Progenitor cell of endocrine pancreas (in vitro differentiated cells): ENCODE data around the gene XYLB. TPM values are rescaled to one million over a fixed set of nuclear protein-coding genes. Genes with fewer than 3 reads are reported as not detected.

ENCODE experiments used
- DNase-seq: peaks from one replicate; pipeline ENCODE4 v3.0.0; 2021; ENCODE audit warnings: low spot score; ENCODE audit not compliant: unreplicated experiment
- H3K27ac Mint-ChIP-seq: 2 replicates; pipeline ENCODE4 v1.8.0; 2021; ENCODE audit warnings: mild to moderate bottlenecking, moderate library complexity, mixed read lengths
- H3K27me3 Mint-ChIP-seq: 2 replicates; pipeline ENCODE4 v1.8.0; 2021; ENCODE audit warnings: mixed read lengths
- H3K36me3 Mint-ChIP-seq: 2 replicates; pipeline ENCODE4 v1.8.0; 2022; ENCODE audit warnings: mixed read lengths; ENCODE audit not compliant: insufficient read depth
- H3K4me1 Mint-ChIP-seq: 2 replicates; pipeline ENCODE4 v1.8.0; 2021; ENCODE audit warnings: low read depth, mixed read lengths
- H3K4me3 Mint-ChIP-seq: 2 replicates; pipeline ENCODE4 v1.8.0; 2021; ENCODE audit warnings: low read depth, mild to moderate bottlenecking, moderate library complexity, mixed read lengths
- H3K9me3 Mint-ChIP-seq: 2 replicates; pipeline ENCODE4 v1.8.0; 2021; ENCODE audit warnings: low read depth, mixed read lengths
- total RNA-seq: library from RNA; stranded (reverse); gene quantifications from 2 replicates; pipeline ENCODE4 v1.2.1, GENCODE V29; 2021
- TF ChIP-seq, protein P1 (sequence below): fragments of 200-600 bp; sonication (generic); IDR thresholded peaks from one replicate; pipeline ENCODE4 v1.5.0; 2021; ENCODE audit warnings: antibody characterized with exemption, mild to moderate bottlenecking; ENCODE audit not compliant: unreplicated experiment

XYLB gene
- total RNA-seq, 1 donor from 2014 or later: 4.0 TPM

DNA sequence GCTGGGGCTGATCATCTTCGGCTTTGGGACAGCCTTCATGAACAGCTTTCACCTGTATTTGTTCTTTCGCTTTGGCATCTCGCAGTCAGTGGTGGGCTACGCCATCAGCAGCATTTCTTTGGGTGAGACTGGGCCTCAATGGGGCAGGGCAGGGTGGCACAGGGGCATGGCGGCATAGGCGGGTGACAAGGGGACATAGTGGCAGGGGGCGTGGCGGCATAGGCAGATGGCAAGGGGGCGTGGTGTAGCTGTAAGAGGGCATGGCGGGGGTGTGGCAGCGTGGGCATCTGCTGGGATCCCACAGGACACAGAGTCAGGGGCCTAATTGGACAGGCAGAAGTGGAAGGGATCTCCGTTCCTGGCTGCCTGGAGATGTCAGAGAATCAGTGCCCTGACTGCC lies 39.0 kb upstream of the XYLB start:
- peaks cover 3% of the 10 kb centered on the region for H3K9me3 Mint-ChIP-seq
- peaks cover 1% of the 10 kb centered on the region for H3K4me1 Mint-ChIP-seq
- TF ChIP-seq, protein P1, sequence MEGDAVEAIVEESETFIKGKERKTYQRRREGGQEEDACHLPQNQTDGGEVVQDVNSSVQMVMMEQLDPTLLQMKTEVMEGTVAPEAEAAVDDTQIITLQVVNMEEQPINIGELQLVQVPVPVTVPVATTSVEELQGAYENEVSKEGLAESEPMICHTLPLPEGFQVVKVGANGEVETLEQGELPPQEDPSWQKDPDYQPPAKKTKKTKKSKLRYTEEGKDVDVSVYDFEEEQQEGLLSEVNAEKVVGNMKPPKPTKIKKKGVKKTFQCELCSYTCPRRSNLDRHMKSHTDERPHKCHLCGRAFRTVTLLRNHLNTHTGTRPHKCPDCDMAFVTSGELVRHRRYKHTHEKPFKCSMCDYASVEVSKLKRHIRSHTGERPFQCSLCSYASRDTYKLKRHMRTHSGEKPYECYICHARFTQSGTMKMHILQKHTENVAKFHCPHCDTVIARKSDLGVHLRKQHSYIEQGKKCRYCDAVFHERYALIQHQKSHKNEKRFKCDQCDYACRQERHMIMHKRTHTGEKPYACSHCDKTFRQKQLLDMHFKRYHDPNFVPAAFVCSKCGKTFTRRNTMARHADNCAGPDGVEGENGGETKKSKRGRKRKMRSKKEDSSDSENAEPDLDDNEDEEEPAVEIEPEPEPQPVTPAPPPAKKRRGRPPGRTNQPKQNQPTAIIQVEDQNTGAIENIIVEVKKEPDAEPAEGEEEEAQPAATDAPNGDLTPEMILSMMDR: no peak
- H3K4me3 Mint-ChIP-seq: no peak overlapping the region
- H3K27ac Mint-ChIP-seq: no peak overlapping the region
- H3K36me3 Mint-ChIP-seq: no peaks in the 10 kb centered on the region
- DNase-seq: no peak
- peaks cover 12% of the 10 kb centered on the region for H3K27me3 Mint-ChIP-seq

DNA sequence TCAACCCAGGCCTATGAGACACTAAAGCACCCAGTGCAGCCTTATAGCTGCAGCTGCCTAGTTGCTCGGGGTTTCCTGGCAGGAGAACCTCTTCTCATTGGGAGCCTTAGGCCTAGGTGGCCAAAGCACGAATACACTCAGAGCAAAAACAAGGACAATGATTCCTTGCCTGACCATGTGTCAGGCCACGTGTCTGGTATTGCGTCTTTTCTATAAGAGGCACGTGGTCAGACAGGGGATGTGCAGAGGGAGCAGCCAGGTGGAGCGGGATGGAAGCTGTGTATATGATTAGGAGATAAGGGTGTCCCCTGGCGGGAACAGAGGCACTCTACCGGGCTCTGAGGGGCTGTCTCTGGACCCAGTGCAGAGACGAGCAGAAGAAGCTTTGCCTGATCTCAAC lies 38.1 kb upstream of the XYLB start:
- Mint-ChIP-seq H3K4me3 (no peak overlapping the region), H3K36me3 (no peaks in the 10 kb centered on the region), H3K9me3 (peaks cover 2% of the 10 kb centered on the region), H3K27me3 (peaks cover 14% of the 10 kb centered on the region), H3K27ac (no peak overlapping the region), H3K4me1 (peaks cover 1% of the 10 kb centered on the region)
- TF ChIP-seq, protein P1: no peak
- no peak for DNase-seq

DNA sequence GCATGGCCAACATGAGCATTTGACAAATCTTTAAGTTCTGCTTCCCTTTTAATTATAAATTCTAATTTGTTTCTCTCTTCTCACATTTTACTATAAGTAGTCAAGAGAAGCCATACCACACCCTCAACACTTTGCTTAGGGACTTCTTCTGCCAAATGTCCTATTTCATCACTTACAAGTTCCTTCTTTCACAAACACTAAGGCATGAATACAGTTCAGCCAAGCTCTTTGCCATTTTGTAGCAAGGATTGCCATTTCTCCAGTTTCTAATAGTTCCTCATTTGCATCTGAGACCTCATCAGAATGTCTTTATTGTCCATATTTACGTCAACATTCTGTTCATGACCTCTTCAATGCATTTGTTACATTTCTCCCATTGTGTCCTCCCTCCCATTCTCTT lies 35.1 kb upstream of the XYLB start:
- TF ChIP-seq, protein P1: no peak
- no peak for DNase-seq
- no peaks in the 10 kb centered on the region for H3K36me3 Mint-ChIP-seq
- H3K27ac Mint-ChIP-seq: no peak overlapping the region
- no peaks in the 10 kb centered on the region for H3K9me3 Mint-ChIP-seq
- no peaks in the 10 kb centered on the region for H3K4me1 Mint-ChIP-seq
- H3K4me3 Mint-ChIP-seq: no peak overlapping the region
- peaks cover 17% of the 10 kb centered on the region for H3K27me3 Mint-ChIP-seq

DNA sequence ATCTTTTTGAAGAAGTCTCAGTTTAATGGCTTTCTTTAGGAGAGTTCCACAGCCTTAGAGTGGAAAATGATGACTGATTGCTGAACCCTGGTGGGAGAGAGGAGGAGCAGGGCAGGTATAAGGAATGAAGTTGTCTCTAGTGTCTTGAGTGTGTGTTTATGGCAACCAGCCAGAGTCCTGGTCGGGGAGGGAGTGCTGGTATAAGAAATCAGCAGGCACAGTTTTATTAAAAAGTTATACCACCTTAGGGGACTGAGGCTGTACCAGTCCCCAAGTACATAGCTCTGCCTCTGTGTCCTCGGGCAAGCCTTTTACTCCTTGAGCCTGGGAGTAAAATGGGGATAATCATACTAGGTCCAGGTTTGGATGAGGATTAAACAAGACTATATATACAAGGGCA lies 34.6 kb upstream of the XYLB start:
- Mint-ChIP-seq H3K27ac (no peak overlapping the region), H3K4me3 (no peak overlapping the region), H3K27me3 (peaks cover 17% of the 10 kb centered on the region), H3K9me3 (no peaks in the 10 kb centered on the region), H3K4me1 (no peaks in the 10 kb centered on the region), H3K36me3 (no peaks in the 10 kb centered on the region)
- DNase-seq: no peak
- TF ChIP-seq, protein P1: no peak

DNA sequence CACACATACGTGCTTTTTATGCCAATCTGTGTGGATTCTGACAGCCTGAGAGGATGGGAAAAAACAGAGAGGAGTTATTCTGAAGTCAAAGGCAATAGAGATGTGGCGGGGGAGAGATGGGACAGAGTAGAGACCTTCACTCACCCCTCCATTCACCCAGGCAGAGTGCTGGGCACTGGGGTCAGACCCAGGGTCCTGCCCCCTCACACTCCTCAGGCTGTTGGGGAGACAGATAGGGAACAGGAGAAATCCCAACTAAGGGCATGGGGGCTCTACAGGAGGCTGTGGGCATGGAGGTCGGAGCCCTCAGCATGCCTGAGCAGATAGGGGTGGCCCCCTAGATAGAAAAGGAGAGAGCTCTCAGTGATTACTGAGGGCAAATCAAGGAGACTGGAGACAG lies 34.2 kb upstream of the XYLB start:
- no peak overlapping the region for H3K27ac Mint-ChIP-seq
- no peak overlapping the region for H3K4me3 Mint-ChIP-seq

More for the DNA sequence above, 34.2 kb upstream of the XYLB start:
- DNase-seq: no peak
- TF ChIP-seq, protein P1: no peak
- H3K36me3 Mint-ChIP-seq: no peaks in the 10 kb centered on the region
- no peaks in the 10 kb centered on the region for H3K4me1 Mint-ChIP-seq
- H3K27me3 Mint-ChIP-seq: peaks cover 17% of the 10 kb centered on the region
- no peaks in the 10 kb centered on the region for H3K9me3 Mint-ChIP-seq
